GM12878 (cell line): Measurements from ENCODE around the gene PRAF2. TPM values are rescaled to one million over a fixed set of nuclear protein-coding genes. Genes with fewer than 3 reads are reported as not detected.

ENCODE experiments used
- ATAC-seq: fragments of 200-7000 bp; cut with Tn5 transposase; 3 replicates; pipeline ENCODE4 v1.9.1; 2020; ENCODE audit warnings: mild to moderate bottlenecking, moderate library complexity
- BruUV-seq: library from RNA; stranded (reverse); fragments of 400-500 nt; replicated peaks from 2 replicates; lab custom pipeline; 2021; lab: Mats Ljungman, UMichigan
- CTCF ChIA-PET: fragments of 300-600 bp; sonication (Branson Sonifier 250); formaldehyde crosslinking; extraction: SDS; loops from one replicate; lab custom pipeline; 2021; ENCODE audit warnings: inconsistent platforms; lab: Yijun Ruan, JAX
- POLR2A ChIA-PET: fragments of 350-600 bp; formaldehyde crosslinking; extraction: SDS; loops from one replicate; lab custom pipeline; 2021; ENCODE audit warnings: inconsistent platforms; lab: Charles Lee
- RAD21 ChIA-PET: fragments of 300-600 bp; sonication (Branson Sonifier 250); formaldehyde crosslinking; loops from one replicate; lab custom pipeline; 2023; ENCODE audit warnings: antibody characterized with exemption; ENCODE audit not compliant: unreplicated experiment; lab: Charles Lee
- SMC1A ChIA-PET: fragments of 300-600 bp; sonication (Branson Sonifier 250); formaldehyde crosslinking; loops from one replicate; lab custom pipeline; 2023; ENCODE audit not compliant: unreplicated experiment, uncharacterized antibody; lab: Charles Lee
- DNase-seq: peaks from one replicate; pipeline ENCODE4 v3.0.0-alpha.2; 2011; ENCODE audit warnings: low read depth, low spot score
- FAIRE-seq: peaks from 3 replicates; lab custom pipeline; 2011; peaks lifted over from hg19 to GRCh38; lab: Jason Lieb, UNC
- H2AFZ ChIP-seq: 2 replicates; pipeline ENCODE4 v1.6.0; 2011; ENCODE audit warnings: low read depth, low read length, control low read depth; ENCODE audit not compliant: control insufficient read depth
- H3K27ac ChIP-seq: 2 replicates; pipeline ENCODE4 v1.5.1; 2011; ENCODE audit warnings: control low read depth; ENCODE audit not compliant: control insufficient read depth, insufficient read depth
- H3K27me3 ChIP-seq, 2 experiments: replicated peaks in 1 of 2; 2 replicates each; pipeline versions ENCODE4 v1.6.0 to v1.6.1; 2011; ENCODE audit warnings: low read length in 1 of 2; ENCODE audit not compliant: control insufficient read depth in 2 of 2, insufficient read depth in 2 of 2
- H3K36me3 ChIP-seq, 2 experiments: 2 replicates each; pipeline ENCODE4 v1.5.1; 2011; ENCODE audit warnings: low read length in 1 of 2; ENCODE audit not compliant: control insufficient read depth in 2 of 2, insufficient read depth in 2 of 2
- H3K4me1 ChIP-seq: 2 replicates; pipeline ENCODE4 v1.6.1; 2011; ENCODE audit warnings: mild to moderate bottlenecking, low read length, moderate library complexity, mixed read lengths; ENCODE audit not compliant: control insufficient read depth, insufficient read depth
- H3K4me2 ChIP-seq: 2 replicates; pipeline ENCODE4 v1.6.0; 2011; ENCODE audit warnings: control low read depth; ENCODE audit not compliant: control insufficient read depth, insufficient read depth
- H3K4me3 ChIP-seq: fragments of 200-600 bp; sonication (generic); 2 replicates; pipeline ENCODE4 v1.5.1; 2016
- H3K79me2 ChIP-seq: 2 replicates; pipeline ENCODE4 v1.6.0; 2011; ENCODE audit warnings: low read length; ENCODE audit not compliant: control insufficient read depth, insufficient read depth
- H3K9ac ChIP-seq: 2 replicates; pipeline ENCODE4 v1.8.0; 2011; ENCODE audit warnings: low read length, control low read depth, mixed read lengths; ENCODE audit not compliant: control insufficient read depth, insufficient read depth
- H3K9me3 ChIP-seq: replicated peaks from 3 replicates; pipeline ENCODE4 v1.5.1; 2011; ENCODE audit warnings: mild to moderate bottlenecking, low read length; ENCODE audit not compliant: control insufficient read depth, insufficient read depth
- H4K20me1 ChIP-seq: 2 replicates; pipeline ENCODE4 v1.6.0; 2011; ENCODE audit not compliant: control insufficient read depth, insufficient read depth
- ATF7 ChIP-seq: fragments of 450-650 bp; IDR thresholded peaks from 2 replicates; pipeline ENCODE4 v1.6.1; 2016; ENCODE audit warnings: low read depth, mild to moderate bottlenecking
- BHLHE40 ChIP-seq, 2 experiments: fragments of 450-650 bp in 1 of 2; IDR thresholded peaks; 2 replicates each; pipeline ENCODE4 v1.6.1; 2011 to 2017; ENCODE audit warnings: low read depth in 2 of 2, borderline replicate concordance in 1 of 2, improper control_type of control experiment in 1 of 2, low read length in 1 of 2, mild to moderate bottlenecking in 1 of 2
- CHD1 ChIP-seq: IDR thresholded peaks from 2 replicates; pipeline ENCODE4 v1.6.1; 2012; ENCODE audit warnings: low read depth, low read length, improper control_type of control experiment
- CHD2 ChIP-seq: IDR thresholded peaks from 2 replicates; pipeline ENCODE4 v1.6.1; 2011; ENCODE audit warnings: low read depth, low read length, improper control_type of control experiment, borderline replicate concordance
- CREM ChIP-seq: IDR thresholded peaks from 2 replicates; pipeline ENCODE4 v1.6.1; 2014; ENCODE audit warnings: antibody characterized with exemption, low read depth
- E2F4 ChIP-seq: IDR thresholded peaks from 2 replicates; pipeline ENCODE4 v1.6.1; 2012; ENCODE audit warnings: low read depth, low read length, improper control_type of control experiment
- ELK1 ChIP-seq: IDR thresholded peaks from 2 replicates; pipeline ENCODE4 v1.6.1; 2012; ENCODE audit warnings: low read depth, low read length, improper control_type of control experiment
- ESRRA ChIP-seq: IDR thresholded peaks from 2 replicates; pipeline ENCODE4 v1.6.1; 2012; ENCODE audit warnings: mild to moderate bottlenecking, low read length, improper control_type of control experiment
- FOS ChIP-seq: IDR thresholded peaks from 3 replicates; pipeline ENCODE4 v1.6.1; 2011; ENCODE audit warnings: borderline replicate concordance; ENCODE audit not compliant: insufficient read length; ENCODE audit errors: extremely low read depth
- IRF5 ChIP-seq: fragments of 450-650 bp; IDR thresholded peaks from 2 replicates; pipeline ENCODE4 v1.6.1; 2017; ENCODE audit warnings: borderline replicate concordance
- KLF5 ChIP-seq: fragments of 450-650 bp; IDR thresholded peaks from 2 replicates; pipeline ENCODE4 v1.6.1; 2014; ENCODE audit warnings: mild to moderate bottlenecking; ENCODE audit not compliant: partially characterized antibody
- MLLT1 ChIP-seq: fragments of 450-650 bp; IDR thresholded peaks from 2 replicates; pipeline ENCODE4 v1.6.1; 2016; ENCODE audit warnings: mild to moderate bottlenecking
- MTA3 ChIP-seq: IDR thresholded peaks from 2 replicates; pipeline ENCODE4 v1.6.1; 2012; ENCODE audit warnings: low read length, inconsistent platforms, borderline replicate concordance
- NR2C1 ChIP-seq: fragments of 450-650 bp; IDR thresholded peaks from 2 replicates; pipeline ENCODE4 v1.6.1; 2017; ENCODE audit warnings: antibody characterized with exemption, mild to moderate bottlenecking, moderate library complexity
- NR2F1 ChIP-seq: fragments of 450-650 bp; conservative IDR thresholded peaks from 2 replicates; pipeline ENCODE4 v1.6.1; 2017; ENCODE audit warnings: mild to moderate bottlenecking
- POU2F2 ChIP-seq: IDR thresholded peaks from 3 replicates; pipeline ENCODE4 v1.6.1; 2011; ENCODE audit warnings: low read depth, mild to moderate bottlenecking, low read length, borderline replicate concordance
- SMARCA5 ChIP-seq: fragments of 450-650 bp; IDR thresholded peaks from 2 replicates; pipeline ENCODE4 v1.6.1; 2017; ENCODE audit warnings: mild to moderate bottlenecking
- SRF ChIP-seq, 2 experiments: IDR thresholded peaks; 2 replicates each; pipeline ENCODE4 v1.6.1; 2011; ENCODE audit warnings: low read depth in 2 of 2, low read length in 2 of 2, mild to moderate bottlenecking in 1 of 2, moderate library complexity in 1 of 2
- TBL1XR1 ChIP-seq: IDR thresholded peaks from 2 replicates; pipeline ENCODE4 v1.6.1; 2012; ENCODE audit warnings: low read depth, low read length, improper control_type of control experiment
- ZNF207 ChIP-seq: fragments of 450-650 bp; IDR thresholded peaks from 2 replicates; pipeline ENCODE4 v1.6.1; 2014; ENCODE audit warnings: antibody characterized with exemption, mild to moderate bottlenecking, borderline replicate concordance
- WGBS: methylation state at CpG from one replicate; pipeline ENCODE4 v1.1.6; 2016; ENCODE audit warnings: low lambda C conversion rate; ENCODE audit not compliant: insufficient replicate concordance, insufficient coverage; ENCODE audit errors: missing lambda C conversion rate; 5-methylcytosine and 5-hydroxymethylcytosine counted together
- in situ Hi-C: fragments of 300-500 bp; cut with MboI; formaldehyde crosslinking; loops from 9 replicates; pipeline ENCODE4 v1.14.3; 2018; ENCODE audit warnings: mixed read lengths
- intact Hi-C: fragments of 100-400 bp; cut with micrococcal nuclease; formaldehyde crosslinking; loops from one replicate; pipeline ENCODE4 v1.14.2; 2022; ENCODE audit not compliant: unreplicated experiment
- polyA plus RNA-seq, 11 experiments: library from polyadenylated mRNA; depleted of rRNA in 4 of 11; unstranded in 6 of 11; stranded (reverse) in 5 of 11; fragments of >200 nt; fragmentation: Nextera tagmentation in 4 of 11; fragmentation: Illumina TruSeq in 1 of 11; extraction: Ambion mirVana in 4 of 11; extraction: Trizol in 1 of 11; gene quantifications; 1 replicate in 1 of 11; 2 replicates in 10 of 11; pipeline versions ENCODE4 v1.2.1 to v1.2.3, GENCODE V29; 2011 to 2016; ENCODE audit warnings: inconsistent platforms in 2 of 11, missing spikeins in 2 of 11, low read depth in 1 of 11
- total RNA-seq, 4 experiments: library from RNA; depleted of rRNA in 3 of 4; stranded (reverse); fragments of >200 nt in 3 of 4; fragmentation: Illumina TruSeq in 1 of 4; extraction: Trizol in 1 of 4; gene quantifications; 2 replicates each; pipeline versions ENCODE4 v1.2.1 to v1.2.3, GENCODE V29; 2013 to 2021

Gene PRAF2
- total and polyA plus RNA-seq, 10 of the 15 experiments (the other 5 are each of a cell fraction or from before 2014, with no cell fraction given) = 0.80 to 16.7 (median 7.0) TPM

- Histone ChIP-seq H3K4me2 (no peak overlapping the region), H2AFZ (no peak overlapping the region), H3K4me1 (no peaks in the 10 kb centered on the region), H3K9me3 (no peaks in the 10 kb centered on the region), H3K79me2 (no peaks in the 10 kb centered on the region), H3K27ac (no peak overlapping the region), H3K27me3 (no peaks in the 10 kb centered on the region), H3K9ac (no peak overlapping the region), H3K36me3 (no peaks in the 10 kb centered on the region), H3K4me3 (no peak overlapping the region), H4K20me1 (no peaks in the 10 kb centered on the region)
- RAD21 ChIA-PET = no interaction called here
- no peak for ATAC-seq
- no TSS peak for BruUV-seq
- TF ChIP-seq TBL1XR1 = no peak
- no peak for TF ChIP-seq IRF5
- no peak for TF ChIP-seq BHLHE40 (IDR thresholded peaks at IDR 0.05; ENCODE audit: borderline replicate concordance in 1 of 2, low read depth in 2 of 2, low read length in 1 of 2)
- TF ChIP-seq ESRRA = no peak
- TF ChIP-seq NR2F1 = no peak
- no peak for TF ChIP-seq SRF (IDR thresholded peaks at IDR 0.05; ENCODE audit: low read depth in 2 of 2, low read length in 2 of 2)
- TF ChIP-seq KLF5 = no peak
- TF ChIP-seq MLLT1 = no peak
- TF ChIP-seq ELK1 = no peak
- TF ChIP-seq MTA3 = no peak
- TF ChIP-seq FOS = no peak
- no peak for TF ChIP-seq ZNF207
- no peak for TF ChIP-seq CHD2
- no peak for TF ChIP-seq SMARCA5
- TF ChIP-seq CHD1 = no peak
- TF ChIP-seq NR2C1 = no peak
- TF ChIP-seq ATF7 = no peak
- no peak for TF ChIP-seq CREM
- TF ChIP-seq POU2F2 = no peak
- no peak for TF ChIP-seq E2F4
- in situ Hi-C loops = no loop called here
- no peak for FAIRE-seq
- intact Hi-C loops = no loop called here
- CTCF ChIA-PET = no interaction called here
- SMC1A ChIA-PET = no interaction called here
- POLR2A ChIA-PET = no interaction called here
- 72% methylated on average over 7 of the region's 7 CpGs for WGBS
- no peak for DNase-seq
Observed at GRCh38 chrX:49061490-49061889, 12.3 kb downstream of the PRAF2 start.
